Forelimb muscle (tissue), 1 donor: ENCODE measurements around the gene SELENOS. TPM values are rescaled to one million over a fixed set of nuclear protein-coding genes. Genes with fewer than 3 reads are reported as not detected.

ENCODE experiments used
- DNase-seq: peaks from one replicate; pipeline ENCODE4 v3.0.0-alpha.2; 2013; ENCODE audit warnings: low read depth
- polyA plus RNA-seq: library from polyadenylated mRNA; unstranded; fragments of 120-200 nt; gene quantifications from one replicate; pipeline ENCODE4 v1.2.1, GENCODE V29; 2013; ENCODE audit not compliant: insufficient read length

Gene SELENOS
- polyA plus RNA-seq, 1 donor, result 35.9 TPM

DNA sequence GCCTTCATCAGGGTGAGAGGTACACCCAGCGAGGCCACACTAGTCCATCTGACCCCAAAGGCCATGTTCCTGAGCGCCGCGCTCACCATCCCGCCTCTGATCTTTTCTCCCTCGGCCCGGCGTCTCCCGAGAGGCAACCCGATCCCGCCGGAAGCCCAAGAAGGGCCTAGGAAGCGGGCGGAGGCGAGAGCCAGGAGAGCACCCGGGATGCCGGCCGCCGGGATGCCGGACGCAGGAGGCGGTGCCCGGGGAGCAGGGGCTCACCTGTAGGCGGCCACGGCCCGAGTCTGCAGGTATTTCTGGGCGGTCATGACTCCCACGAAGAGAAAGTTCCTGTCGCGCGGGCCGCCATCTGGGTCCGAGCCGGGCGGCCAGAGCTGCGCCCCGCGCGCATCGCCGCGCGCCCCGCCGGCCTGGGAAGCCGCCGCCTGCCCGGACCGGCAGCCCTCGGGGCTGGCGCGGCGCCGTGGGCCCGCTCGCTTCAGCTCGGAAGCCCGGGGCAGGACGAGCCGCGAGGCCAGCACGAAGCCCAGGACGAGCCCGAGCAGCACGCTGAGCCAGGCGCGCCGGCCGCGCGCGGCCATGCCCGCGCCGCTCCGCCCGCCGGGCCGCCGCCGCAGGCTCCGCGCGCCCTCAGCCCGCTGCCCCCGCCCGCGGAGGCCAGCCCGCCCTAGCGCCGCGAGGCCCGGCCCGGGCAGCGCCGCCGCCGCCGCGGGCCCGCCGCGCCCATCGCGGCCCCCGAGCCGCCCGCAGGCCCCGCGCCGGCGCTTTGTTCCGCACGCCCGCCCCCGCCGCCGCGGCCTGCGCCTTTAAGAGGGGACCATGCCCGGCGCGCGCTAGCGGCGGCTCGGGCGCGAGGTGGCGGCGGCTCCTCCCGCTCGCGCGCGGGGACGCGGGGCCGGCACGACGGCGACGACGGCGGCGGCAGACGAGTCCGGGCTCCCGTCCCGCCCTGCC is 26.1 kb downstream of the SELENOS start:
- DNase-seq, result no peak

DNA sequence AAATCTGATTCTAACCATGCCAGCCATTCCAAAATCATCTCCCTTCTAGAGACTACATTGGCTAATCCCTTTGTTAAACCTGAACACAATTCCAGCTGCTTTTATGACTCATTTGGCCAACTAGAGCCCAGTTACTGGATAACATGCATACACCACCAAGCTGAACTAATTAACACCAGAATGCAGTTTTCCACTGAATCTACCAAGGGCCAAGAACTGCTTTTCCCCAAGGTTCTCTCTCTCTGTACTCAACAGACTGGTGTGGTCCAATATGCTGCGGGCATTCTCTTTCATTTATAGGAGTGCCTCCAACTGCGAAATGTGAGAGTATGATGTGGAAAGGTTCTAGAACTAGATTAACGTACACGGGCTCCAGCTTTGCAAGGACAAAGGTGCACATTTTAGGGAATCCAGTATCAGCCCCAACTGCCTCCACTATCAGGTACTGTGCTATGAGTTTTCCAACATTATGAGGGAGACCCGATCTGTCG is 26.9 kb downstream of the SELENOS start:
- DNase-seq, result no peak

DNA sequence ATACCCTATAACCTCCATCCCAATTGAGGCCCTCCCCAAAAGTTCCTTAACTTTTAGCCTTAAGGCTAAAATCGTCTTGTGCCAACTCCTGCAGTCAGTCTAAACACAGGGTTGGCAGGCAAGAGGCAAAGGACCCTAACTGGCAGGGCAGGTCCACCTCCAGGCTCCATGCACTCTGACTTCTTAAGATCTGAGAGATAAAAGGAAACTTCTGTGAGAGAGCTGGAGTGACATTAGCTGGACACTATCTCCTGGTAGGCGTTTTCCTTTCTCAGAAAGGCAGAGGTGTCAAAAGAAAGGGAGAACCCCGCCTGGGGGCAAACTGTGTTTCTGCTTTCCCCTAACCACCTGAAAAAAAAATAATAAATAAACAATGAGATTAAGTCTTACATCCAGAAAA is 29.0 kb downstream of the SELENOS start:
- DNase-seq, result no peak

DNA sequence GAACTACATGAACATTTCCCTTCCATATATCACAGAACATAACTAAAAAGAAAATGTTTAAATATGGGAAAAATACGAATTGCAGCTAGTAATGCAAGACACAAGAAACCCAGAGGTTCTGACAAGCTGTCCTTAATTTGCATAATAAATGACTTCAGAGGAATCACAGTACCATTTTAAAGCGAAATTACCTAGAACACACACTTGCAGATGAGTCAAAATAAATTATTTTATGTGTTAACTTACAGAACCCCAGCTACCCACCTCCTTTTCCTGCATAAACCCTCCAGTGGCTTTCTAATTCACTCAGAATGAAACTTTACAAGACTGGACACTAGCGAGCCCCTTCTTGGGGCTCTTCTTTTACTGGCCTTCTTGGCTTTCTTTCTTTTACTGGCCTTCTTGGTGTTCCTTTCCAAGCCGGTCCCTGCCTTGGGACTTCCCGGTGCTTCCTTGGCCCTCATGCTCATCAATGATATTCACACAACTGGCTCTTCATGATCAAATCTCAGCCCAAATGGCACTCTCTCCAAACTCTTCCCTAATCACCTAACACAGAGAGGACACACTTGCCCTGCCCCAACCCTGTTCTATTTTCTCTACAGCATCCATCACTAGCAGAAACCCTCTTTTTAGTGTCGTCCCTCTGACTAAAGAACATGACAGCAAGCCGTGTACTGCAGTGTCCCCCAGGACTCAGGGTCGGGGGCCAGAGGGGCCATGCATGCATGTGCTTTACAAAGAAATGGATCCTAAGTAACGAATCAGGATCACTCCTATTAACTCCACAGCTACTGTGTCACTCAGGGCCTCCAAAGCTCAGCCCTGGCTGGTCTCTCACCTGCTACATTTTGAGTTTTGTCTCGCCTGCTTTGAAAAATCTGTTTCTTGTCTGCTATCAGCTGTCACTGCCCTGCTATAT is 30.2 kb downstream of the SELENOS start:
- DNase-seq, result no peak

DNA sequence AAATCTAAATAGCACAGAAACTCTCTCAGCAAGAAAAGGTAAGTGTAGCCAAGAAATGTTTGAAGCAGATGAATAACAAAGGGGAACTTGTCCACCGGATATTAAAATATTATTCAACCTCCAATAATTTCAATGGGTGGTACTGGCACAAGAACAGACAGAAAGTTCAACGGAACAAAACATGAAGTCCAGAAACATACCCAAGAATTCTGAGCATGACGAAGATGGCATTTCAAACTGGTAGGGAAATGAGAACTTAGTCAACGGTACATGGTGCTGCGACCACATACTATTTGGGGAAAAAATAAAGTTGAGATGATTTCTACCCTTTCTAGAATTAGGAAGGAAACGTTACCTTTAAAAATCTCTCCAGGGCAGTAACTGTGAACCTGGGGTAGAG is 30.9 kb downstream of the SELENOS start:
- DNase-seq, result no peak

DNA sequence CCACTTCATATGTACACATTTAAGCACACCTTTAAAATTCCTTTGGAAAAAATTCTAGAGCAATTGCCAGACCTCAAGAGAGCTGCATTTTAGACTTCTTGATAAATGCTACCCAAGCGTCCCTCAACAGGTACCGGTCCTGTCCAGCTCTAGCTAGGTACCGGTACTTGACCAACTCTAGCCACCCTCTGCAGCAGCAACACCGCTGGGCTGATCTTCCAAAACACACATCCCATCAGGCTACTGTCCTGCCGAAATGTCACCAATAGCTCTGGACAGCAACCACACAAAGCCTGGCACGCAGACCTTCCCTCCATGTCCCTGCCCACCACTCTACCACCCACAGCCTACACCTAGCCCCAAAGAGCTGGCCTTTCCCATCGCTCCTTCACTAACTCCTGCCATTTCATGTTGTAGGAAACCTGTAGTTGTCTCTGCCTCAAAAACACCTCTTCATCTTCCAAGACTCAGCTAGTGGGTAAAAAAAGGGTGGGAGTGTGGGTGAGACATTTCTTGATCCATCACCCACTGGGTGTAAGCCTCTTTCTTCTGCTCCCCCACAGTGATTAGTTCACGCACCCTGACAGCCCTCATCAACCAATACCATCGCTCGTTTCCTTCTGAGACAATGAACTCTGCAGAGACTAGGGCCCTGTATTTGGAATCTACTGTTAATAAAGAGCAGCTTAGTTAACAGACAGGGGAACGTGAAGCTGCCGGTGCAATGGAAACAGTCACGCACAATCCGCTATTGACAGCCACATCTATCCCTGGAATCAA is 32.2 kb downstream of the SELENOS start:
- DNase-seq, result no peak

DNA sequence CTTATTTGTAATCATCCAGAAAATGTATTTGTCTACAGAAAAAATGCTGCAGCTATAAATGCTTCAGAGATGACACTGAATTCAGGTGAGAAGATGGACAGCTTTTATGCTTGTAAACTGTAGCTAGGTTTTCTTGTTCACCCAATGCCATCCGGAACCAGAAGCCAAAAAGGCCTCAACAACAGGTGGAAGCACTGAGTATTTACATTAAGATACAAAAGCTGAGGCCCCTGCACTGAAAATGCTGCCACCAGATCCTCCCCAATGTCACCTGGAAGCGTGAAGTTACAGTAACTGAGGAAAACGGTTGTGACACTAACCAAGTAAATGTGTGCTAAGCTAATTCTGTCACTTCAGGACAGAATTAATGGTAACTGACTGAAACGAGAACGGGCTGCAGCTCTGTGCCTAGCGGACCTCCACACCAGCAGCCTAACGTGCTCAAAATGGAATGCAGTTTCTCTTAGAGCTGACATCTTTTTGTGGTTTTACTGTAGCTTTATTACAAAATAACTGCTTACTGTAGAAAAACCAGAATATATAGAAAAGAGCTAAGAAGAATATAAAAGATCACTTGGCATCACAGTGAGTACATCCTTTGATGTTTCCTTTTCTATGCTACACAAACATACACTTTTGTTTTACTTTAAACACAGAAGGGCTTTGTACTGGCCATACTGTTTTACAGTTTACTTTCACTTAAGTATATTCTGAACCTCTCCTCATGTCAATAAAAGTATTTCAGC is 33.1 kb downstream of the SELENOS start:
- DNase-seq, result no peak

DNA sequence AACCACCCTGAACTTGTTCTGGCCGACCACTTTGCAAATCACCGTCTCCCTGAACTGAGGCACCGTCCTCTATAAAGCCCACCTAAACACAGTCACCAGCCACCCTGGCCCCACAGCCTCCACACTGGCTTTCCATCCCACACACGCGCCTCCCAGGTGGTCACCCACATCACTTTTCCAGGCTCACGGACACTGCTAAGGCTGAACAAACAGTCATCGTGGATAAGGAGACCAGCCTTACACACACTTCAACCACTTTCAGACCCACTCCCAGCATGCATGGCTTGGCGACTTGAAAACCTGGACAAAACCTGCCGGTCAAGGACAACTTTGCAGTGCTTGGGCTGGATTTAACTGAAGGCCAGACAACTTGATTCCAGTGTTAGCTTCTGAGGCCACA is 33.9 kb downstream of the SELENOS start:
- DNase-seq, result no peak

DNA sequence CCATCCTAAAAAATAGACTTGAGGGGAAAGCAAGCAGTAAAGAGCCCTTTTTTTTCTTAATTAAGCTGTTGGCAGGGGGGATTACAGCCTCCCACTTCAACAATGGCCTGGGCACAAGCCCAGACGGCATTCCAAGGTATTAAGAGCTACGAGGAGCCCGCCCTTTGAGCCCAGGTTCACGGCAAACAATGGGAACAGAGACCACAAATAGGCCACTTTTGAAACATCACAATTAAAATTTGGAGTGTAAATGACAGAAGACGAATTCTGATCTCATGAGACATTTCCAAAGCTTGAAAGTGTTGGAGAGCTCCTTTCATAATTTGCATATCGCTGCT is 34.3 kb downstream of the SELENOS start:
- DNase-seq, result no peak

DNA sequence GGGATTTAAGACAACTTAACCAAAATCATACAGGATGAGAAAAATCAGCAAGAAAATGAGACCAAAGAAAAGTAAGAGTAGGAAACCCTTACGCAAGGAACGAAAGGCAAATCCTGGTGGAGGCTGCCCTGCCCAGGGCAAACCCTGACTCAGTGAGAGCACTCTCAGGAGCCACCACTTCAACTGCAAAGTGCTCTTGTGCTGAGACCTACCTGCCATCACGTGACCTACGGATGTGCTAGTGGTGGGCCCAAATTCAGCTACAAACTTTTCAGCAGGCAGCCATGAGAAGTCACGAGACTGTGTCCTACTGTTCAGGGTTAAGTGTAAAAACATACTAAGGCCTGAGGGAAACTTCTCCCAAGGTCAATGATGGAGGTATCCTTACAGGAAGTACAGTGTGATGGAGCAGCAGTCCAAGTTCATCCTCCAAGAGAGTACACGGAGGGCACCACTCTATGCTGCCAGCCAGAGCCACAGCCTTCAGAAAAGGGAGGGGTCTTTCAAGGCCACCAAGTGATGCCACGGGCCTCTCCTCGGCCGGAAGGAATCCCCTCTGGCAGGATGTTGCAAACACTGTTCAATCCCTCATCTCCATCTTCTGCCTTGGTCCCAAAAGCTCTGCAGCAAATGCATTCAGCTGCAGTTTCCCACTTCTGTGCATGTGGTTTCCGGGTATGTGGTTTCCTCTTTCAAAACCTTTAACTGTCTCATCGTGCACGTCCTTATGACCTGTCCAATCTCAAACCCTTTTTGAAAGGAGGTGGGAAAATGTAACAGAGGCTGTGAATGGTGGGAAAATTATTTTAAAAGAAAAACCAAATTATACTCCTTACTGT is 34.9 kb downstream of the SELENOS start:
- DNase-seq, result no peak

DNA sequence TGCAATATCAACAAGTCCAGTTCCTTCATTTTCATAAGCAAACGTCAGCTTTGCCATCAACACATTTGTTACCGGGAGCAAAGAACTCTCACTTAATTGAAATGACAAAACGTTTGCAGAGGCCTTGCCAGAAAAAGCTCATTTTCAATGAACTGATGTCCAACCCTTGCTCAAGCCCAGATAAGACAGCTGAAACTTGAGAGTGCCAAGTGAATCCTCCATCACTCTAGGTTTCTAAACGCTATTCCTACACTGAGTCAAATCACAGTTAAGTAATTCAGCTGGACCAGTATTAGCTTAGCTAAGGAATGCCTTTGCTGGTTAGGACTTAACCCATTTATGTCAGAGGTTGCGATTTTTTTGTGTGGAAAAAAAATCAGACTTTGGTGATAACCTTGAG is 36.9 kb downstream of the SELENOS start:
- DNase-seq, result no peak

DNA sequence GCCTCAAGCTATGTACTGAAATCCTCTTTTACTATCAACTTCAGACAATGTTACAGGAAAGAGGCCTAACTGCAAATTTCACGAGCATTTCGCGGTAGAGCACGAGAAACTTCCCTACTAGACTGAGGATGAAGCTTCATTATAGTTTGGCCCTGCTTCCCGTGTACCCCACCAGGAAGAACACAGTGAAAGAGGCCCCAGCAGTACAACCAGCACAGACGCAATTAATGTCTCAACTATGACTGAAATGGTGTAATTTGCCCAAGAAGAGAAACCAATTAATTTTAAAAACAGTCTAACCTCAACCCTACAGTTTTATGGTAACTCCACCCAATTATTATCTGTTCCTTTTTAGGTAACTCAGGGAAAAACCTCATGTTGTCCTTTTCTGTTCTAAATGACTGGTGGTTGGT is 37.6 kb downstream of the SELENOS start:
- DNase-seq, result no peak

DNA sequence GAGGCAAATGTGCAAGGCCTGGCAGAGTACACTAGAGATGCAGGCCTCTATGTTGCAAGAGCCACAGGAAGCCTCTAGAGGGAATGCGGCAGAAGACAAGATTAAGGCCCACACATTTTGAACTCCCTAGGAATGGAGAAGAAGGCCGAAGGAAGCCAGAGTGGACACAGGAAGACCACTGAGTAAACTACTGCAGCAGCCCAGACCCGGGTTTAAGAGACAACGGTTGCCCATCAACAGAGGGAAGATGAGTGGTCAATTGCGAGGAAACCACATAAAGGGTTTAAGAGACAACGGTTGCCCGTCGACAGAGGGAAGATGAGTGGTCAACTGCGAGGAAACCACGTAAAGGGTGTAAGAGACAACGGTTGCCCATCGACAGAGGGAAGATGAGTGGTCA is 40.0 kb downstream of the SELENOS start:
- DNase-seq, result no peak

DNA sequence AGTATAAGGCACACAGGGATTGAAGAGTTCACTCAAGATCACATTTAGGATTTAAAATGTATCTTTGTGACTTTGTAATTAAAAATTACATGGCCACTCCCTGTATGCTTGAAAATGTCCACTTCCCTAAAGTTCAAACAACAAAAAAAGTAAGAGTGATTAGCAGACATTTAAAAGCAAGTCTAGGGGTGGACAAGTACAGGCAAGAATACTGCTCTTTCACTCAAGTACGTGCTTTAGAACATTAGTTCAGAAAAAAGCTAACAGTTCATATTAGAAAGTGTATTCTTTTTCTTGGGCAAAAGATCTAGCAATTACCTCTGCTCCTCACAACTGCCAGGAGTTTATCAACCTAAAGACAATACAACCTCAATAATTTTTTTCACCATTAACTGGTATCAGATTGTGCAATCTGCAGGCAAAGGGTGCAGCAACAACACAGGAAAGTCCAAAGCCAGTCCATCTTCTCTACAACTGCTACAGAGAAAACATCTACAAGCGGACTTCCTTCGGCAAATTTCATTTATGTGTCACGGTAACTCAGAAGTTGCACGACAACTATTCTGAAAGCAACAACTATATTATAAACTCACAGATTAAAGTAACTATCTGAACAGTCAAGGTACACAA is 43.5 kb downstream of the SELENOS start:
- no peak for DNase-seq

DNA sequence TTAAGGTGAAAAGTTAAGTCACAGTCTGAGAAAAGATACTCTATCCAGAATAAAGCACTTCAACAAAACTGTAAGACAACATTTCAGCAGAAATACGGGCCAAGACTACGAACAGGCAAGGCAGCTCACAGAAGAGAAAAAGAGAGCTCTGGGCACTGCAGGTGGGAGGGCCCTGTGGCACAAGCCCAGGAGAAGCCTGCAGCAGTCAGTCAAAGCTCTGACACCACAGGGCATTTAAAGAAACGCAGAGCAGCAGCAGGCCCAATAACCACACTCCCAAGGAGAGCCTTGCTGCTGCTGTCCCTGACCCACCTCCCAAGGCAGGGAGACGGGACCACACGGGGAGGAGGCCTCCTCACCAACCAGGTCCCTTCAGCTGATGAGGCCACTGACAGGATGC is 44.6 kb downstream of the SELENOS start:
- no peak for DNase-seq

DNA sequence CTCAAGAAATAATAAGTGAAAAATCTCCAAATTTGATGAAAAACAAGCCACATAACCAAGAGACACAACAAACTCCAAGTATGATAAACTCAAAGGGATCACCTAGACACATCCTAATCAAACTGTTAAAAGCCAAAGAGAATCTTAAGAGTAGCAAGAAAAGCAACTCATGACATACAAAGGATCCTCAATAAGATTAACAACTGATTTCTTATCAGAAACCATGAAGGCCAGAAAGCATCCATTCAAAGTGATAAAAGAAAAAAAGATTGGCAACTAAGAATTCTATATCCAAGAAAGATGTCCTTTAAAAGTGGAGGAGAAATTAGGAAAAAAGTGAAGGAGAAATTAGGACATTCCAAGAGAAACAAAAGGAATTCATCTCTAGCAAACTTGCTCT is 49.0 kb downstream of the SELENOS start:
- no peak for DNase-seq

DNA sequence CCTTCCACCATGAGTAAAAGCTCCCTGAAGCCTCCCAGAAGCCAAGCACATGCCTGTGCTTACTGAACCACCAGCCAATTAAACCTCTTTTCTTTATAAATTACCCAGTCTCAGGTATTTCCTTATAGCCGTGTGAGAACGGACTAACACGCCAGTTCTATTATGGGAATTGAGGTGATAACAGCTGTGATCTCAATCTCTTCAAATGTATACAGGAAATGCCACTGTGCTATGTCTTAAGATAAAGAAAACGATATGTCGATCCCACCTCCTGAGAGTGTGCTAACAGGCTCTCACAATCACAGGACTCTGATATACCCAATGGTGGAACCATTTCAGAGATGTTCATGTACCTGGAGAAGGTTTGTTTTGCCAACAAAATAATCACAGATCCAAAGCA is 51.6 kb downstream of the SELENOS start:
- DNase-seq, result no peak
